Hair follicle dermal papilla cell (primary cell): Measurements from ENCODE around the gene PKHD1. TPM values are rescaled to one million over a fixed set of nuclear protein-coding genes. Genes with fewer than 3 reads are reported as not detected.

Experiments
- small RNA-seq: library from RNA; depleted of rRNA; stranded (forward); fragments of <200 nt; gene quantifications from one replicate; pipeline ENCODE3, GENCODE V24; 2012
- total RNA-seq: library from RNA; depleted of rRNA; stranded (reverse); fragments of >200 nt; gene quantifications from 2 replicates; pipeline ENCODE4 v1.2.3, GENCODE V29; 2012

PKHD1 gene, protein sequence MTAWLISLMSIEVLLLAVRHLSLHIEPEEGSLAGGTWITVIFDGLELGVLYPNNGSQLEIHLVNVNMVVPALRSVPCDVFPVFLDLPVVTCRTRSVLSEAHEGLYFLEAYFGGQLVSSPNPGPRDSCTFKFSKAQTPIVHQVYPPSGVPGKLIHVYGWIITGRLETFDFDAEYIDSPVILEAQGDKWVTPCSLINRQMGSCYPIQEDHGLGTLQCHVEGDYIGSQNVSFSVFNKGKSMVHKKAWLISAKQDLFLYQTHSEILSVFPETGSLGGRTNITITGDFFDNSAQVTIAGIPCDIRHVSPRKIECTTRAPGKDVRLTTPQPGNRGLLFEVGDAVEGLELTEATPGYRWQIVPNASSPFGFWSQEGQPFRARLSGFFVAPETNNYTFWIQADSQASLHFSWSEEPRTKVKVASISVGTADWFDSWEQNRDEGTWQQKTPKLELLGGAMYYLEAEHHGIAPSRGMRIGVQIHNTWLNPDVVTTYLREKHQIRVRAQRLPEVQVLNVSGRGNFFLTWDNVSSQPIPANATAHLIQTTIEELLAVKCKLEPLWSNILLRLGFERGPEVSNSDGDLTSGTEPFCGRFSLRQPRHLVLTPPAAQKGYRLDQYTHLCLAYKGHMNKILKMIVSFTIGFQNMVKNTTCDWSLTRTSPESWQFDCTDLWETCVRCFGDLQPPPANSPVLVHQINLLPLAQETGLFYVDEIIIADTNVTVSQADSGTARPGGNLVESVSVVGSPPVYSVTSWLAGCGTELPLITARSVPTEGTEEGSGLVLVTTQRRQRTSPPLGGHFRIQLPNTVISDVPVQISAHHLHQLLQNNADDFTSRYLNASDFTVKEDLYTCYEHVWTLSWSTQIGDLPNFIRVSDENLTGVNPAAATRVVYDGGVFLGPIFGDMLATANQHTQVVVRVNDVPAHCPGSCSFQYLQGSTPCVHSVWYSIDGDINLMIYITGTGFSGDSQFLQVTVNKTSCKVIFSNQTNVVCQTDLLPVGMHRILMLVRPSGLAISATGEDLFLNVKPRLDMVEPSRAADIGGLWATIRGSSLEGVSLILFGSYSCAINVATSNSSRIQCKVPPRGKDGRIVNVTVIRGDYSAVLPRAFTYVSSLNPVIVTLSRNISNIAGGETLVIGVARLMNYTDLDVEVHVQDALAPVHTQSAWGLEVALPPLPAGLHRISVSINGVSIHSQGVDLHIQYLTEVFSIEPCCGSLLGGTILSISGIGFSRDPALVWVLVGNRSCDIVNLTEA (N-terminal part only)
- under 0.01 TPM in 1 of 2 replicates, not detected in the other for total RNA-seq

GRCh38 chr6:52087498-52087999 is at the start of gene PKHD1:
TSS of gene PKHD1 (minus strand) at chr6:52087613. CDS start at chr6:52084933, 2,680 bp downstream.

Small RNAs within 50 kb of the gene (small RNA-seq; reads per million reads assigned to genes)
- gene RN7SL580P, result not detected

Other genes with a start within 250 kb of the PKHD1 start
- not detected in 2 replicates for gene IL17A, start 98.8 kb upstream of the PKHD1 start, total RNA-seq
- gene IL17F, start 156.9 kb upstream of the PKHD1 start, total RNA-seq, result not detected in 2 replicates
- gene MCM3, start 197.1 kb upstream of the PKHD1 start, total RNA-seq, result 13.0 and 13.5 TPM in 2 replicates